Panc1 (cell line): ENCODE results near the gene KCNE4. TPM values are rescaled to one million over a fixed set of nuclear protein-coding genes. Genes with fewer than 3 reads are reported as not detected.

Source experiments
- ATAC-seq: fragments of 200-7000 bp; cut with Tn5 transposase; 2 replicates; pipeline ENCODE4 v1.9.1; 2020; ENCODE audit warnings: mild to moderate bottlenecking, moderate library complexity
- BruUV-seq: library from RNA; stranded (reverse); fragments of 400-500 nt; replicated peaks from 2 replicates; lab custom pipeline; 2021; lab: Mats Ljungman, UMichigan
- CTCF ChIA-PET: fragments of 300-600 bp; sonication (Branson Sonifier 250); formaldehyde crosslinking; loops from one replicate; lab custom pipeline; 2022; ENCODE audit warnings: antibody characterized with exemption; lab: Charles Lee
- POLR2A ChIA-PET: fragments of 300-600 bp; sonication (Branson Sonifier 250); formaldehyde crosslinking; loops from one replicate; lab custom pipeline; 2022; ENCODE audit warnings: antibody characterized with exemption; lab: Charles Lee
- DNase-seq: peaks from one replicate; pipeline ENCODE4 v3.0.0-alpha.2; 2010; ENCODE audit warnings: low read depth, low spot score
- H3K27ac ChIP-seq: 2 replicates; pipeline ENCODE4 v1.5.1; 2011; ENCODE audit warnings: mild to moderate bottlenecking, low read length, inconsistent platforms
- H3K27me3 ChIP-seq: fragments of 200-500 bp; sonication (Bioruptor generic); 2 replicates; pipeline ENCODE4 v1.6.0; 2014; ENCODE audit warnings: low read length, inconsistent platforms; ENCODE audit not compliant: control insufficient read depth, insufficient read depth
- H3K36me3 ChIP-seq: fragments of 200-500 bp; sonication (Bioruptor generic); 2 replicates; pipeline ENCODE4 v1.5.1; 2014; ENCODE audit warnings: inconsistent platforms, mild to moderate bottlenecking, low read length, moderate library complexity; ENCODE audit not compliant: control insufficient read depth, insufficient read depth
- H3K4me1 ChIP-seq: 2 replicates; pipeline ENCODE4 v1.5.1; 2011; ENCODE audit warnings: inconsistent platforms, mild to moderate bottlenecking, low read length, moderate library complexity; ENCODE audit not compliant: control insufficient read depth, insufficient read depth
- H3K4me3 ChIP-seq, 2 experiments: 2 replicates each; pipeline ENCODE4 v1.5.1; 2011 to 2012; ENCODE audit warnings: low read depth in 2 of 2, low read length in 2 of 2, mild to moderate bottlenecking in 2 of 2, inconsistent platforms in 1 of 2, moderate library complexity in 1 of 2
- H3K9me3 ChIP-seq: fragments of 200-500 bp; sonication (Bioruptor generic); 2 replicates; pipeline ENCODE4 v1.5.1; 2014; ENCODE audit warnings: low read depth, mild to moderate bottlenecking, inconsistent platforms, low read length, moderate library complexity; ENCODE audit not compliant: control insufficient read depth, insufficient read depth
- POLR2AphosphoS5 ChIP-seq: IDR thresholded peaks from 2 replicates; pipeline ENCODE4 v1.6.1; 2012; ENCODE audit warnings: mild to moderate bottlenecking, low read depth, low read length, moderate library complexity
- SIN3A ChIP-seq: IDR thresholded peaks from 2 replicates; pipeline ENCODE4 v1.6.1; 2012; ENCODE audit warnings: low read depth, mild to moderate bottlenecking, low read length, moderate library complexity, borderline replicate concordance; ENCODE audit not compliant: insufficient read depth
- TCF7L2 ChIP-seq: IDR thresholded peaks from 2 replicates; pipeline ENCODE4 v1.6.1; 2011; ENCODE audit warnings: mild to moderate bottlenecking, low read depth, low read length, inconsistent platforms
- in situ Hi-C: cut with HindIII; loops from 2 replicates; pipeline ENCODE4 v1.10.0; 2016; ENCODE audit warnings: low sequenced_read_pairs, low pct_unique_long_range_greater_than_20kb
- intact Hi-C: fragments of 100-400 bp; cut with micrococcal nuclease; formaldehyde crosslinking; loops from one replicate; pipeline ENCODE4 v1.10.0; 2022; ENCODE audit not compliant: unreplicated experiment
- total RNA-seq: library from RNA; stranded (reverse); gene quantifications from one replicate; pipeline ENCODE4 v1.2.1, GENCODE V29; 2021; ENCODE audit not compliant: unreplicated experiment
- TF ChIP-seq, protein P1 (sequence below), 2 experiments: IDR thresholded peaks; 2 replicates each; pipeline ENCODE4 v1.6.1; 2011 to 2012; ENCODE audit warnings: low read depth in 2 of 2, control low read depth in 1 of 2, low read length in 1 of 2, mild to moderate bottlenecking in 1 of 2, moderate library complexity in 1 of 2; ENCODE audit not compliant: insufficient read depth in 1 of 2
- TF ChIP-seq, protein P2 (sequence below): fragments of 450-650 bp; IDR thresholded peaks from 2 replicates; pipeline ENCODE4 v1.5.1; 2017; ENCODE audit warnings: mild to moderate bottlenecking

Gene KCNE4
- total RNA-seq, 1 experiment from 2014 or later, result 0.21 TPM

DNA sequence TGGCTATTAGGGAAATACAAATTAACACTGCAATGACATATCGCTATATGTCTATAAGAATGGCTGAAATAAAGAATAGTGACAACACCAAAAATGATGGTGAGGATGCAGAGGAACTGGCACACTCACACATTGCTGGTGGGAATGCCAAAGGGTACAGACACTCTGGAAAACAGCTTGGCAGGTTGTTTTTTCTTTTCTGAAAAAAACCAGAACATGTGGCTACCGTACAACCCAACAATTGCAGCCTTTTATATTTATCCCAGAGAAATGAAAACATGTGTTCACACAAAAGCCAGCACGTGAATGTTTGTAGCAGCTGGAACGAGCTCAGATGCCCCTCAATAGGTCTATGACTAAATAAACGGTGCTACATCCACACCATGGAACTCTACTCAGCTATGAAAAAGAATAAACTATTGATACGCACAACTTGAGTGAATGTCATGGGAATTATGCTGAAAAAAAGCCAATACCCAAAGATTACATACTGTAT is 45.9 kb downstream of the KCNE4 start:
- H3K27ac ChIP-seq, result no peak overlapping the region
- intact Hi-C loops (no loop called here), in situ Hi-C loops (no loop called here)
- DNase-seq, result no peak
- POLR2A ChIA-PET, result no interaction called here
- no peaks in the 10 kb centered on the region for H3K9me3 ChIP-seq
- H3K27me3 ChIP-seq, result no peaks in the 10 kb centered on the region
- TF ChIP-seq TCF7L2, result no peak
- no peak for TF ChIP-seq POLR2AphosphoS5
- TF ChIP-seq SIN3A, result no peak
- TF ChIP-seq, protein P1, sequence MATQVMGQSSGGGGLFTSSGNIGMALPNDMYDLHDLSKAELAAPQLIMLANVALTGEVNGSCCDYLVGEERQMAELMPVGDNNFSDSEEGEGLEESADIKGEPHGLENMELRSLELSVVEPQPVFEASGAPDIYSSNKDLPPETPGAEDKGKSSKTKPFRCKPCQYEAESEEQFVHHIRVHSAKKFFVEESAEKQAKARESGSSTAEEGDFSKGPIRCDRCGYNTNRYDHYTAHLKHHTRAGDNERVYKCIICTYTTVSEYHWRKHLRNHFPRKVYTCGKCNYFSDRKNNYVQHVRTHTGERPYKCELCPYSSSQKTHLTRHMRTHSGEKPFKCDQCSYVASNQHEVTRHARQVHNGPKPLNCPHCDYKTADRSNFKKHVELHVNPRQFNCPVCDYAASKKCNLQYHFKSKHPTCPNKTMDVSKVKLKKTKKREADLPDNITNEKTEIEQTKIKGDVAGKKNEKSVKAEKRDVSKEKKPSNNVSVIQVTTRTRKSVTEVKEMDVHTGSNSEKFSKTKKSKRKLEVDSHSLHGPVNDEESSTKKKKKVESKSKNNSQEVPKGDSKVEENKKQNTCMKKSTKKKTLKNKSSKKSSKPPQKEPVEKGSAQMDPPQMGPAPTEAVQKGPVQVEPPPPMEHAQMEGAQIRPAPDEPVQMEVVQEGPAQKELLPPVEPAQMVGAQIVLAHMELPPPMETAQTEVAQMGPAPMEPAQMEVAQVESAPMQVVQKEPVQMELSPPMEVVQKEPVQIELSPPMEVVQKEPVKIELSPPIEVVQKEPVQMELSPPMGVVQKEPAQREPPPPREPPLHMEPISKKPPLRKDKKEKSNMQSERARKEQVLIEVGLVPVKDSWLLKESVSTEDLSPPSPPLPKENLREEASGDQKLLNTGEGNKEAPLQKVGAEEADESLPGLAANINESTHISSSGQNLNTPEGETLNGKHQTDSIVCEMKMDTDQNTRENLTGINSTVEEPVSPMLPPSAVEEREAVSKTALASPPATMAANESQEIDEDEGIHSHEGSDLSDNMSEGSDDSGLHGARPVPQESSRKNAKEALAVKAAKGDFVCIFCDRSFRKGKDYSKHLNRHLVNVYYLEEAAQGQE (IDR thresholded peaks at IDR 0.05; ENCODE audit: insufficient read depth in 1 of 2, low read depth in 2 of 2, low read length in 1 of 2), result no peak
- TF ChIP-seq, protein P2, sequence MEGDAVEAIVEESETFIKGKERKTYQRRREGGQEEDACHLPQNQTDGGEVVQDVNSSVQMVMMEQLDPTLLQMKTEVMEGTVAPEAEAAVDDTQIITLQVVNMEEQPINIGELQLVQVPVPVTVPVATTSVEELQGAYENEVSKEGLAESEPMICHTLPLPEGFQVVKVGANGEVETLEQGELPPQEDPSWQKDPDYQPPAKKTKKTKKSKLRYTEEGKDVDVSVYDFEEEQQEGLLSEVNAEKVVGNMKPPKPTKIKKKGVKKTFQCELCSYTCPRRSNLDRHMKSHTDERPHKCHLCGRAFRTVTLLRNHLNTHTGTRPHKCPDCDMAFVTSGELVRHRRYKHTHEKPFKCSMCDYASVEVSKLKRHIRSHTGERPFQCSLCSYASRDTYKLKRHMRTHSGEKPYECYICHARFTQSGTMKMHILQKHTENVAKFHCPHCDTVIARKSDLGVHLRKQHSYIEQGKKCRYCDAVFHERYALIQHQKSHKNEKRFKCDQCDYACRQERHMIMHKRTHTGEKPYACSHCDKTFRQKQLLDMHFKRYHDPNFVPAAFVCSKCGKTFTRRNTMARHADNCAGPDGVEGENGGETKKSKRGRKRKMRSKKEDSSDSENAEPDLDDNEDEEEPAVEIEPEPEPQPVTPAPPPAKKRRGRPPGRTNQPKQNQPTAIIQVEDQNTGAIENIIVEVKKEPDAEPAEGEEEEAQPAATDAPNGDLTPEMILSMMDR, result no peak
- CTCF ChIA-PET, result no interaction called here
- no peak for ATAC-seq
- H3K4me1 ChIP-seq, result no peaks in the 10 kb centered on the region
- no peaks in the 10 kb centered on the region for H3K36me3 ChIP-seq
- BruUV-seq, result no TSS peak
- no peak overlapping the region for H3K4me3 ChIP-seq

DNA sequence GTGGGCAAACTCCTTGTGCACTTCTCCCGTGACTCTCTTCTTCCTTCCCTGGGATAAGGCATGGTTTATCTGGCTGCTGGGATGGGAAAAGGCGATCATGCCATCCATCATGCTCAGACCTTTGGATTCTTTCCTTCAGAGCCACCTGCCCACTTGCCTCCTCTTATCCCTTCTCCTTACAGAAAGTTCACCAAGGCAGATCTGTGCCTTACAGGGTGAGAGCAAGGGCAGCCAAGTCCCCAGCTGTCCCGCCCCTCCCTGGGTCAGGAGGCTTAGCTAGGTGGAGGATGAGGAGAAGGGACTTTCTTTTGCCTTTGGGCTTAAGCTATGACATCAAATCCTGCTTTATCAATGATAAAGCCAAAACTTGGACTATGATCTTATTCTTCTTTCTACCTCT is 47.6 kb downstream of the KCNE4 start:
- in situ Hi-C loops, result no loop called here
- no TSS peak for BruUV-seq
- no peaks in the 10 kb centered on the region for H3K9me3 ChIP-seq
- H3K27ac ChIP-seq, result no peak overlapping the region
- ChIA-PET CTCF (no interaction called here), POLR2A (no interaction called here)
- no peaks in the 10 kb centered on the region for H3K4me1 ChIP-seq
- no peak overlapping the region for H3K4me3 ChIP-seq
- no peaks in the 10 kb centered on the region for H3K36me3 ChIP-seq
- no peaks in the 10 kb centered on the region for H3K27me3 ChIP-seq
- ATAC-seq (no peak), DNase-seq (no peak)
- TF ChIP-seq, protein P1 (IDR thresholded peaks at IDR 0.05; ENCODE audit: insufficient read depth in 1 of 2, low read depth in 2 of 2, low read length in 1 of 2), result no peak
- TF ChIP-seq, protein P2, result no peak
- TF ChIP-seq POLR2AphosphoS5, result no peak
- no peak for TF ChIP-seq TCF7L2
- TF ChIP-seq SIN3A, result no peak
- intact Hi-C loops, result no loop called here
